GM15510 (cell line): ENCODE data around the gene TPP1.

Experiments used
- POLR2A ChIP-seq: IDR thresholded peaks from 3 replicates; pipeline ENCODE4 v1.6.1; 2011; ENCODE audit warnings: borderline replicate concordance; ENCODE audit not compliant: insufficient read length; ENCODE audit errors: extremely low read depth

TPP1 gene

DNA sequence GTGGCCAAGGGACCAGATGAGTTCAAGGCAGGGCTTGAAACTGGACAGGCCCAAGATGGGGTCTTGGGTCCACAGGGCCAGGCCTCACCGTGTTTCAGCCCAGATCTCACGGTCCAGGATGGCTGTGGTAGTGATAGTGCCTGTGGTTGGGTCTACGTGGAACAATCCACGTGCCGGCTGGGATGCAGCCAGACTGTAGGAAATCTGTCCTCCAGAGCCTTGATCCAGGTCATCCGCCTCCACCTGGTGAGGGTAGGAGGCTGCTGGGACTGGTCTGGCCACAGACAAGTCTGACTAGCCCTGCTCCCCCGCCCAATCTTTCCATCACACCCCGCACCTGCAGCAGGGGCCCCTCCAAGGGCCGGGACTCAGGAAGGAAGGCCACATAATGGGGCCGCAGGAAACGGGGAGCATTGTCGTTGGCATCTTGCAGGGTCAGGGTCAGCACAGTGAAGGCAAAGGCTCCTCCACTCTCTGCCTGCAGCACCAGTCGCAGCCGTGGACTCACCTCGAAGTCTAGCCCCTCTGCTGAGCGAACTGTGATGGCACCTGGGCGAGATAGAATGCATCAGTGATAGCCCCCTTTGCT is 6.7 kb upstream of the TPP1 start:
- TF ChIP-seq POLR2A = no peak

DNA sequence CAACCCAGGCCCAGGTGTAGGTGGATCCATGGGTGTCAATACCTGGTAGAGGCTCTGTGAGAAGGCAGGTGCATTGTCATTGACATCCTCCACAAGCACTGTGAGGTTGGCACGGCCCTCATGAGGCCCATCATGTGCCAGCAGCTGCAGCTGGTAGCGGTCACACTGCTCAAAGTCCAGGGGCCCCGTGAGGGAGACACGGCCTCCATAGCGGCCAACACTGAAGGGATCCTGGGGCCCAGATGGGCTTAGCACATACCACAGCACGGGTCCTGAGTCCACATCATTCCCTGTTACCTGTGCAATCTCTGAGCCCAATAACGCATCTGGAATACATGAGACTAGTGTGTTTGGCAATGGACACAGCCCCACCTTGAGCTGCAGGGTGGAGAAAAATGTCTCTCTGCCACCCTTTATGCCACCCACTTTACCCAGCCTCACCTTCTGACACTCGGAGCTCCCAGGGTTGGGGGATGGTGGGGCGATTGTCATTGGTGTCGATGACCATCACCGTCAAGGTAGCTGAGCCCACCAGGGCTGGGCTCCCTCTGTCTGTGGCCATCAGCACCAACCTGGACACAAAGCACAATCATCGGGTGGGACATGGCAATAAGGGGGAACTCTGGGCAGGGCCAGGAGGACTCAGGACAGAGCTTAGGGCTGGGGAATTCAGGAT is 6.1 kb upstream of the TPP1 start:
- no peak for TF ChIP-seq POLR2A

DNA sequence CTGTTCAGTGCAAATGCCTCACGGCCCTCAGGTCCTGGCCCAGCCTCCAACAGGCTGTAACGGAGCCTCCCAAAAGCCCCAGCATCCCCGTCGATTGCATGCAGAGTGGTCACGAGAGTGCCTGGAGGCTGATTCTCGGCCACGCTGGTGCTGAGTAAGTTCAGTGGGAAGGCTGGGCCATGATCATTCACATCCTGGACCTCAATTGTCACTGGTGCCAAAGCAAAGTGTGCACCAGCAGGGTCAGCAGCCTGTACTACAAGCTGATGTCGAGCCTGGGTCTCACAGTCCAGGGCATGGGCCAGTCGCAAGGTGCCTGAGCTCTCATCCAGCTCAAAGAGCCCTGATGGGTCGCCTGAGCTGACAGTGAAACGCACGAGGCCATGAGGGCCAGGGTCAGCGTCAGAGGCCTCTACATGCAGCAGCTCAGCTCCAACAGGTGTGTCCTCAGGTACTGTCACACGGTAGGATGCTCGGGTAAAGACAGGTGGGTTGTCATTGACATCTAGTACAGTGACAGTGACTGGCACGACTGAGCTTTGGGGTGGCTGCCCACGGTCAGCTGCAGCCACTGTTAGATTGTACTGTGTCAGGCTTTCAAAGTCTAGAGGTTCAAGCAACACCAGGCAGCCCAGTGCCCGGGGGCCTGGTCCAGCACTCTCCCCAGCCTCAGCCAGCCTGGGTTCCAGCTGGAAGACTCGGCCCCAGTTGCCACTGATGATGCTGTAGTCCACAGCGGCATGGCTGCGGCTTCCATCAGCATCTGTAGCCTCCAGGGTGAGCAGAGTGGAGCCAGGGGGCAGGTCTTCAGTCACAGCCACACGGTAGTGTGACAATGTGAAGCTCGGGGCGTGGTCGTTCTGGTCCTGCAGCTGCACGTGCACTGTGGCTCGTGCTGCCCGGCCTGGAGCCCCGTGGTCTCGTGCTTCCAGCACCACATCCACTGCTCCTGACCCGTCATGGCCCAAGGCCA is 4.5 kb upstream of the TPP1 start:
- TF ChIP-seq POLR2A = no peak

DNA sequence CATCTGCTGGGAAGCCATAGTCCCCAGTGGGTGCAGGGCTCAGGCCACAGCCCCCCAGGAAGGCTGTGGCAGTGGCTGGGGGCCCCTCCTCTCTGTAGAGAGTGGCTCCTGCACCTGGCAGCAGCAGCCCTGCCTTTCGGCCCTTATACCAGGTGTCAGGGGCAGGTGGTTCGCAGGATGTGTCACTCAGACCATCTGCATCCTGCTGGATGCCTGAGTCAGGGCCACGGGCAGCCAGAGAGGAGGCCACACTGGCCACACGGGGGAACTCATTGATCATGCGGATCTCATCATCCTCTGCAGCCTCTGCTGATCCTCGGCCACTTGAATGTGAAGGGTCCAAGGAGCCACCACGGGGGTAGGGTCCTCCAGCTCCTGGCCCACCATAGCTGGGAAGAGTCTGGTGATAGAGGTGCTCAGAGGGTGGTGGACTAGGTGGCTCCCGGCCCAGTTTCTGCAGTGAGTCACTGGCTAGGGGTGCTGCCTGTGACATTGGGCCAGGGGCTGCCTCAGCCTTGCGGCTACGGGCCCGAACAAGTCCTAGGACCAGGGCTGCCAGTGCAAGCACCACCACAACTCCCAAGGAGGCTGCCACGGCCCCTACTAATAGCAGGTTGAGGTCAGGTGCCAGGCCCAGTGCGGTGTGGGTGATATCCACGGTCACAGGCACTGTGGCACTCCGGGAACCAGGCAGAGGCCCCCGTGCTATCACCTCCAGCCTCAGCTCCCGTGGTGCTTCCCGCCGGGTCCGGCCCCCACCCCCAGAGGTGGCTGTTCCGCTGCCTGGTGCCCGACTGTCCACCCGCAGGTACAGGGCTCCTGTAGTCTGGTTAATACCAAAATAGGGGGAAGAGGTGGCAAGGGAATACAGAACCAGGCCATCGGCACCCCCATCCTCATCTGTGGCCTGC is 3.3 kb upstream of the TPP1 start:
- TF ChIP-seq POLR2A = no peak

DNA sequence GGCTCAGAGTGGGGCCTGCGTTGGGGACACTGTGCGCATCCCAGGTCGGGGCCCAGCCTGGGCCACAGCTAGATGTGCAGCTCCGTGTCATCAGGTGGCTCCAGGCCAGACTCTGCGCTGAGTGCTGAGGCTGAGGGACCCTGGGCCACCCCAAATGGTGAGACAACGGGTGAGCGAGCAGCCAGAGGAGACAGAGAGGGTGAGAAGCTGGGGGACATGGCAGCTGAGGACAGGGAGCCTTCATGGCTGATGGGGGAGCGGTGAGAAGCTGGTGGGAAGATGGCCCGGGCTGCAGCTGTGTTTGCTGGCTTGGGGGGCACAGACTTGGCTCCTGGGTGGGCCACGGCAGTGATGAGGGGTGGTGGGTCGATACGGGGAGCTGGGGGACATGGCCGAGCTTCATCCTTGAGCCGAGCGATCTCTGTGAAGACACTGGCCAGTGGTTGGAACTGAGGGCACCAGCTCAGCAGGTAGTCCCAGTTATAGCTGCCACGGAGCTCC is 2.5 kb upstream of the TPP1 start:
- TF ChIP-seq POLR2A = no peak

DNA sequence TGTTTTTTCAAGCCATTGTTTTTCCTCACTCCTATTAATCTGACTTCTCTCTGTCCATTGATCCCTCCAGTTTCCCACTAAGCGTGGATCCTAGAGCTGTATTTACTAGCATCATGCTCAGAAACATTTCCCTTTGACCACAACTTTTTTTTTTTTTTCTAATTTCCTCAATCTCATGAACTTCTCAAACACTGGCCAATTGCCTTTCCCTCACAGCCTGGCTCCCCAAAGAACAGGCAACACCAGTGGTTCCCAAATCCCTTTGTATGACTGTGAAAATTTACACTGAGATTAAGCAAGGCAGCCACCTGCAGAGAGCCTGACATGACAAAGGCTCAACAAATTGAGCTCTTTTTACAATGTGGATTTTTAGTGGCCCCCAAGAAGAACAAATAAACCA is 1.4 kb upstream of the TPP1 start:
- no peak for TF ChIP-seq POLR2A

DNA sequence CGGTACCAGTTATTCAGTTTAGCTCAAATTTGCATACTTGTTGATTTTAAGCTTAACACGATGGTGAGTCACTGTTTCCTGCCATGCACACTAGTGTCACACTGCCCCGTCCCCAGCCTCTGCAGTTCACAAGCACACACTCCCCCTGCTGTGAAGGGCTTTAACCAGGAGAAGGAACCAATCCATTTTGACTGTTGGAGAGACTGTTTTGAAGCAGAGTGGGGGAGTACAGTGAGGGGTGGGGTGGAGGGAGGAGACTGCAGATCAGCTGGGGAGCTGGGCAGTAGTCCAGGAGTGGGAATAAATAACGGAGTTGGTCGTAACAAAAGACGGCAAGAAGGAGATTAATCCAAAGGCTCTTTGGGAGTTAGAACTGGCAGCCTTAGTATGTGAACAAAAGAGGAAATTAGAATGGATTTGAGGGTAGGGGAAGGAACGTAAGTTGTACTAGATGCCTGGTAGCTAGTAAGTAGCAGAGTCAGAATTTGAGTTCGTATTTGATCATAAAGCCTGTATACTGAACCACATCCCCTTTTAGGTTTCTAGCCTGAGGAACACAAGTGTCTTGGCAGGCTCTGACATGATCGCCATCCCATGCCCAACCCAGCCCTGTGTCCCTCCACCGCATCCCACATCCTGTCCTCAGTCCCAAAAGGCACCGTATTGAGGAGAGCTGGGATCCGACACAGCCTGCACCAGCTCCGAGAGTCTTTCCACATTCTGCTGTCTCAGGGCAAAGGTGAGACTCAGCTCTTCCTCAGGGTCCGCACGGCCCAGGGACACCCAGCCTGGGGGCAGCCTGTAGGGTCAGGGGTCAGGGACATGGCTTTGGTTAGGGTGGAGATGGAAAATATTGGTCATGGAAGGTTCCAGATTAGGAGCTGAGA is 862 bp downstream of the TPP1 start:
- no peak for TF ChIP-seq POLR2A

DNA sequence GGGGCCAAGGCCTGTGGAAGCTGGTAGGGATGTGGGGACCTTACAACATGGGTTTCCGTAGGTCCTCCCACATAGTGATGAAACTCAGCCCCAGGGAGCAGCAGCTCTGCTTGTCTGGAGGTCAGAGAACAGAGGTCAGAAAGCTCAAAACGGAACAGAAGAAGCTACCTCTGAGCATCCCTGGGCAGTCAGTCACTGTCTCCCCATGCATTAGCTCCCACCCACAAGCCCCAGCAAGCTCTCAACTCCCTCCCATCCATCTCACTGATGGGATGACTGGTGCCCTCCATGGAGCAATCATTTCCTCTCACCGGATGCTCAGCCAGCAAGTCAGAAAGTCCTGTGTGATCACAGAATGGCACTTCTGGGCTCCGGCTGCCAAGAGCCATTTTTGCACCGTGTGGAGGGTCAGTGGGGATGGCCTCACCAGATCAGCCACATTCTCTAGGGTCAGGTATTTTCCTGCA is 1.9 kb downstream of the TPP1 start:
- no peak for TF ChIP-seq POLR2A

DNA sequence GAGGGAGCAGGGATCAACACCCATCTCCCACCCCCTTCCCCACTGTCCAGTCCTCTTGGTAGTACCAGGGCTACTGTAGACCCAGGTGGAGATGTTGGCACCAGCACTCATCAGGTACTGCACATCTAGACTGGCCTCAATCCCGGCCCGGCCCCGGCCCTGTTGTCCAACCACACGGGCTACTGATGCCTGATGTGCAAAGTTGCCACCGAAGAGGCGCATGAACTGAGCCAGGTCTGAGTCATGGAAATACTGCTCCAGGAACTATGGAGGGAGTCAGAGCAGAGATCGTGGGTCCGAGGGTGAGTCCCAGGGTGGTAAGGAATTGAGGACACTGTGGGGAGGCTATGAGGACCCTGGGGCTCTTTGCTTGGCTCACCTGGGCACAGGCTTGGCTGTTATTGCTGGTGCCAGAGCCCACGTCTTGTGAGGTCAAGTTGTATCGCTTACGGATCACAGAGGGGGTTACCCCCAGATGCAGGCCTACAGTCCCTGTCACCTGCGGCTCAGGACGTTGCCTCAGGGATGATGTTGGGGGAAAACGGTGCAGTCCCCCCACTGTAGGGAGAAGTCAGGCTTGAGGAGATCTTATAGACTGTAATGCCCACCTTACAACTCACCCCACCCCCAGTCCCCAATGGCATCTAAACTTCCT is 2.5 kb downstream of the TPP1 start:
- TF ChIP-seq POLR2A = no peak

DNA sequence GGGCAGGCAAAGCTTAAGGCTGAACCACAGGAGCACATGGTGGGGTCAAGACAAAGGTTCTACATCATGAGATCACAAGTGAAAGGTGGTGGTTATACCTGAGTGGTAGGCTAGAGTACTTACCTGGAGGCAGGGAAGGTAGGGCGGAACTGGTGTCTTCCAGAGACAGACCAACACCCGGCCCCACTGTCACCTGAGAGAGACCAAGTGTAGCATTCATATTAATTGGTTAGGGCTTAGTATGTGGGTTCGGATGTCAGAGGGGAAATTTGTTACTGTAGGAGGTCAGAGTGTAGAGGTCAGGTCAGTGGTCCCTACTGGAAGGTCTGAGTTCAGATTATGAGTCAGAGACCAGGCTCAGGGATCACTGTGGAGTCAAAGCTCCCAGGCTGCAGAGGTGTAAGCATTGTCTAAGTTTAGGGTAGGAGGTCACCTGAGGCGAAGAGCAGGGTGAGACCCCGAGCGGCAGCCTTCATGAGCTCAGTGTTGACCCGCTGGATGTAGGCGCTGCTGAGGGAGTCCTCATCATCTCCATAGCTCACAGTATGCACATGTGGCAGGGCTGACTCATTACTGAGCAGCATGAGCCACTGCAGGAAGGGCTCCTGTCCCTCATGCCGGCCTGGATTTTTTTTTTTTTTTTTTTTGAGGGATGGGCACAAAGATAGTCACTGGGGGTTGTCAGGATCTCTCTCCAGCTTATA is 3.2 kb downstream of the TPP1 start:
- TF ChIP-seq POLR2A = no peak

DNA sequence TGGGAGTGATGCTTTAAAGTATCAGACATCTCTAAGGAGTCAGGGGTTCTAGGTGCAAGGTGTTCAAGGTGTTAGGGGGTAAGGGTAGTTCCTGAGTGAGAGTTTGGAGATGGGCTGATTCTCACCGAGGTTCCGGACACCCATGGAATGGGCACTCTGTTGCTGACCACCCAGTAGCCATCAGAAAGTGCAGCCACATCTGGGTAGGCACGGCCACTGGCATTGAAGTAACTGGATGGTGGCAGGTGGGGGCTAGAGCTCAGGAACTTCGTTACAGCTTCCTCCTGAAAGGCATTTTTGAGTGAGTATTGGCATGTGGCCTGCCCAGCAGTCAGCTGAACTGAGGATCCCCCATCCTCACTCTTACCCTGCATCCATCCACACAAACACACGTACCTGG is 4.2 kb downstream of the TPP1 start:
- no peak for TF ChIP-seq POLR2A

DNA sequence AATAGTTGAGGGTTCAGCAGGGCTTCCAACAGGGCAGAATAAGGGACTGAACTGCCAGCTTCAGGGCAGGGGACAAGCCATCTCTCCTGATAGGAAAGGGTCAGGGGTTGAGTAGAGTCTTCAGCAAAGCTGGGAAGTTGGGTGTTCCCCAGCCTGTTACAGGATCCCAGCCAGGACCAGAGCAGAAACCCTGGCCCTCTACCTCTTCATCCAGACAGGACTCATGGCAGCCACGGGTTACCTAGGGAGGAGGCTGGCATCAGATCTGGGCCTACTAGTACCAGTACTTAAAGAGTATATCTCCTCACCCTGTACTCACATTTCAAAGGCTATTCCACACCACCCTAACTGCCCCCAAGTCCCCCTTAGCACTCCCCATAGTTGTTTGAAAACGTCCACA is 4.8 kb downstream of the TPP1 start:
- no peak for TF ChIP-seq POLR2A
